MM.1S (cell line): ENCODE results near the gene ZBTB2.
"Not testable (repeated sequence)": the region's sequence is repeated elsewhere in the genome, so short reads cannot be mapped to it uniquely, and the experiment has no call there.

Source experiments
- DNase-seq: peaks from one replicate; pipeline ENCODE4 v3.0.0-alpha.2; 2015
- H2AFZ ChIP-seq: fragments of 300-600 bp; sonication (generic); 2 replicates; pipeline ENCODE4 v1.6.0; 2016; ENCODE audit warnings: antibody characterized with exemption, low read length
- H3F3A ChIP-seq: fragments of 300-600 bp; sonication (generic); 2 replicates; pipeline ENCODE4 v1.6.1; 2016; ENCODE audit warnings: mild to moderate bottlenecking, antibody characterized with exemption, low read length, moderate library complexity, mixed read lengths; ENCODE audit not compliant: insufficient read depth
- H3K27ac ChIP-seq: fragments of 300-600 bp; sonication (generic); 2 replicates; pipeline ENCODE4 v1.5.1; 2016; ENCODE audit warnings: mild to moderate bottlenecking, low read length
- H3K27me3 ChIP-seq: fragments of 300-600 bp; sonication (generic); replicated peaks from 2 replicates; pipeline ENCODE4 v1.6.0; 2016; ENCODE audit warnings: low read length; ENCODE audit not compliant: insufficient read depth
- H3K36me3 ChIP-seq: fragments of 300-600 bp; sonication (generic); replicated peaks from 2 replicates; pipeline ENCODE4 v1.6.1; 2016; ENCODE audit warnings: mild to moderate bottlenecking, low read length, mixed read lengths; ENCODE audit not compliant: insufficient read depth
- H3K4me1 ChIP-seq: fragments of 300-600 bp; sonication (generic); 2 replicates; pipeline ENCODE4 v1.6.1; 2016; ENCODE audit warnings: low read length, mixed read lengths
- H3K4me2 ChIP-seq: fragments of 300-600 bp; sonication (generic); 2 replicates; pipeline ENCODE4 v1.6.0; 2016; ENCODE audit warnings: low read depth, low read length
- H3K4me3 ChIP-seq: fragments of 300-600 bp; sonication (generic); 2 replicates; pipeline ENCODE4 v1.5.1; 2016; ENCODE audit warnings: low read length, mixed read lengths
- H3K79me2 ChIP-seq: fragments of 300-600 bp; sonication (generic); 2 replicates; pipeline ENCODE4 v1.6.1; 2016; ENCODE audit warnings: mixed run types, low read length, mixed read lengths
- H3K9ac ChIP-seq: fragments of 300-600 bp; sonication (generic); 2 replicates; pipeline ENCODE4 v1.6.1; 2016; ENCODE audit warnings: low read length, mixed read lengths
- H3K9me2 ChIP-seq: fragments of 300-600 bp; sonication (generic); replicated peaks from 2 replicates; pipeline ENCODE4 v1.6.1; 2016; ENCODE audit warnings: mild to moderate bottlenecking, low read length, mixed read lengths; ENCODE audit not compliant: insufficient read depth
- H3K9me3 ChIP-seq: fragments of 300-600 bp; sonication (generic); replicated peaks from 2 replicates; pipeline ENCODE4 v1.6.1; 2016; ENCODE audit warnings: mild to moderate bottlenecking, low read length, mixed read lengths; ENCODE audit not compliant: insufficient read depth
- H4K20me1 ChIP-seq: fragments of 300-600 bp; sonication (generic); 2 replicates; pipeline ENCODE4 v1.6.1; 2016; ENCODE audit warnings: mild to moderate bottlenecking, low read length, moderate library complexity, mixed read lengths; ENCODE audit not compliant: insufficient read depth
- EZH2 ChIP-seq: fragments of 300-600 bp; sonication (generic); optimal IDR thresholded peaks from 2 replicates; pipeline ENCODE3; 2017; ENCODE audit warnings: low read depth, mild to moderate bottlenecking, antibody characterized with exemption, low read length, mixed read lengths
- EZH2phosphoT487 ChIP-seq: fragments of 300-600 bp; sonication (generic); IDR thresholded peaks from 2 replicates; pipeline ENCODE4 v1.6.1; 2018; ENCODE audit warnings: antibody characterized with exemption, low read length
- TF ChIP-seq, protein P1 (sequence below): fragments of 300-600 bp; sonication (generic); IDR thresholded peaks from 2 replicates; pipeline ENCODE4 v1.5.1; 2016; ENCODE audit warnings: antibody characterized with exemption, low read length, mixed read lengths

ZBTB2 gene

GRCh38 chr6:151385177-151385576, 6.2 kb downstream of the ZBTB2 start:
- H3K27me3 ChIP-seq, result no peaks in the 10 kb centered on the region
- H3K4me1 ChIP-seq, result no peaks in the 10 kb centered on the region
- peak; percentile 21 for DNase-seq
- no peaks in the 10 kb centered on the region for H4K20me1 ChIP-seq
- H3K4me3 ChIP-seq, result no peak overlapping the region
- no peaks in the 10 kb centered on the region for H3K9me3 ChIP-seq
- peaks cover 80% of the 10 kb centered on the region for H3K79me2 ChIP-seq
- H2AFZ ChIP-seq, result no peak overlapping the region
- peaks cover 20% of the 10 kb centered on the region for H3F3A ChIP-seq
- no peaks in the 10 kb centered on the region for H3K9me2 ChIP-seq
- no peak for TF ChIP-seq EZH2
- TF ChIP-seq, protein P1, sequence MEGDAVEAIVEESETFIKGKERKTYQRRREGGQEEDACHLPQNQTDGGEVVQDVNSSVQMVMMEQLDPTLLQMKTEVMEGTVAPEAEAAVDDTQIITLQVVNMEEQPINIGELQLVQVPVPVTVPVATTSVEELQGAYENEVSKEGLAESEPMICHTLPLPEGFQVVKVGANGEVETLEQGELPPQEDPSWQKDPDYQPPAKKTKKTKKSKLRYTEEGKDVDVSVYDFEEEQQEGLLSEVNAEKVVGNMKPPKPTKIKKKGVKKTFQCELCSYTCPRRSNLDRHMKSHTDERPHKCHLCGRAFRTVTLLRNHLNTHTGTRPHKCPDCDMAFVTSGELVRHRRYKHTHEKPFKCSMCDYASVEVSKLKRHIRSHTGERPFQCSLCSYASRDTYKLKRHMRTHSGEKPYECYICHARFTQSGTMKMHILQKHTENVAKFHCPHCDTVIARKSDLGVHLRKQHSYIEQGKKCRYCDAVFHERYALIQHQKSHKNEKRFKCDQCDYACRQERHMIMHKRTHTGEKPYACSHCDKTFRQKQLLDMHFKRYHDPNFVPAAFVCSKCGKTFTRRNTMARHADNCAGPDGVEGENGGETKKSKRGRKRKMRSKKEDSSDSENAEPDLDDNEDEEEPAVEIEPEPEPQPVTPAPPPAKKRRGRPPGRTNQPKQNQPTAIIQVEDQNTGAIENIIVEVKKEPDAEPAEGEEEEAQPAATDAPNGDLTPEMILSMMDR, result no peak
- no peak for TF ChIP-seq EZH2phosphoT487
- H3K4me2 ChIP-seq, result peak overlapping the region; percentile 41; the same call in 1 of the 2 replicates
- no peak overlapping the region for H3K9ac ChIP-seq
- no peaks in the 10 kb centered on the region for H3K36me3 ChIP-seq
- no peak overlapping the region for H3K27ac ChIP-seq

DNA sequence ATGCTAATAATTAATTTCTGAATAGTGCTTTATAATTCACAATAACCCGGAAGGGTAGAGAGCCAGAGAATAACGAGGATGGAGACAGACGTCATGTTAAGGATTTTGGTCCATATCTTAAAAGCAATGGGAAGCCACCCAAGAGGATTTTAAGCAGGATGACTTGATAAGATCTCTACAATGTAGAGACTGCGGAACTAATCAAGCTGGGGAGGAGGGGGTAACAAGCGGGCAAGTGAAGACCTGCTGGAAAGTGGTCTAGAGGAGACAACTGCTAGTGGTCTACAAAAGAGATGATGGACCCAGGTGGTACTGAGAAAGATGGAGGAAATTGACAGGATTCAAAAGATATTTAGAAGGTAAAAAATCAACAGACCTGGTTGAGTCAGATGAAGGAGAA, 7.2 kb downstream of the ZBTB2 start:
- TF ChIP-seq EZH2phosphoT487, result no peak
- TF ChIP-seq, protein P1, result no peak
- TF ChIP-seq EZH2, result no peak
- H4K20me1 ChIP-seq, result no peaks in the 10 kb centered on the region
- H3K36me3 ChIP-seq, result no peaks in the 10 kb centered on the region
- peaks cover 13% of the 10 kb centered on the region for H3F3A ChIP-seq
- DNase-seq, result no peak
- no peaks in the 10 kb centered on the region for H3K9me2 ChIP-seq
- no peak overlapping the region for H3K27ac ChIP-seq
- H3K4me3 ChIP-seq, result no peak overlapping the region
- H3K9me3 ChIP-seq, result no peaks in the 10 kb centered on the region
- peaks cover 86% of the 10 kb centered on the region for H3K79me2 ChIP-seq
- no peaks in the 10 kb centered on the region for H3K27me3 ChIP-seq
- no peak overlapping the region for H3K4me2 ChIP-seq
- no peak overlapping the region for H2AFZ ChIP-seq
- no peaks in the 10 kb centered on the region for H3K4me1 ChIP-seq
- H3K9ac ChIP-seq, result no peak overlapping the region

GRCh38 chr6:151382631-151383030, 8.7 kb downstream of the ZBTB2 start:
- H3K9me2 ChIP-seq, H2AFZ ChIP-seq, DNase-seq, H3K4me3 ChIP-seq, H3K4me1 ChIP-seq, H3K36me3 ChIP-seq, H3K9ac ChIP-seq, H4K20me1 ChIP-seq, H3K27me3 ChIP-seq, H3K9me3 ChIP-seq, H3K4me2 ChIP-seq, H3K27ac ChIP-seq: not testable (repeated sequence)
- Histone ChIP-seq H3F3A (peaks cover 11% of the 10 kb centered on the region), H3K79me2 (peaks cover 85% of the 10 kb centered on the region)

DNA sequence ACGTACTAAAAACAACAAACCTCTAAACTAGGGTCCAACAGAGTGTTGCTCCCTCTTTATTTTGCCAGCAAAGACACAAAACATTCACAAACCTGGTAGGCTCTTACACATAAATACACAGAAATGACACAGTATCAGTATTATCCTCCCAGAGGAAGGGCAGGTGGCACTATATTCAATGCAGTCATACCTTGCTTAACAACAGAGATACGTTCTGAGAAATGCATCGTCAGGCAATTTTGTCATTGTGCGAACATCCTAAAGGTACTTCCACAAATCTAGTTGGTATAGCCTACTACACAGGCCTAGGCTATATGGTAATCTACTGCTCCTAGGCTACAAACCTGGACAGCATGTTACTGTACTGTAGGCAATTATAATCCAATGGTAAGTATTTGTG, 9.6 kb downstream of the ZBTB2 start:
- H3K9me2 ChIP-seq, result no peaks in the 10 kb centered on the region
- 0 out of 2 replicates have a peak, but pooled peaks cover 1% of the 10 kb centered on the region for H3K4me1 ChIP-seq
- no peak overlapping the region for H3K4me3 ChIP-seq
- H4K20me1 ChIP-seq, result no peaks in the 10 kb centered on the region
- H3F3A ChIP-seq, result peaks cover 11% of the 10 kb centered on the region
- H3K4me2 ChIP-seq, result no peak overlapping the region
- H3K27me3 ChIP-seq, result no peaks in the 10 kb centered on the region
- H3K27ac ChIP-seq, result no peak overlapping the region
- DNase-seq, result no peak
- no peaks in the 10 kb centered on the region for H3K36me3 ChIP-seq
- TF ChIP-seq, protein P1, result no peak
- TF ChIP-seq EZH2phosphoT487, result no peak
- no peak overlapping the region for H3K9ac ChIP-seq
- peaks cover 82% of the 10 kb centered on the region for H3K79me2 ChIP-seq
- no peak overlapping the region for H2AFZ ChIP-seq
- no peaks in the 10 kb centered on the region for H3K9me3 ChIP-seq
